H7 (cell line): ENCODE results near the gene ATP6V1B1. TPM values are rescaled to one million over a fixed set of nuclear protein-coding genes. Genes with fewer than 3 reads are reported as not detected.
"Not testable (repeated sequence)": the region's sequence is repeated elsewhere in the genome, so short reads cannot be mapped to it uniquely, and the experiment has no call there.

Source experiments
- DNase-seq: peaks from one replicate; pipeline ENCODE4 v3.0.0; 2012
- H3K27me3 ChIP-seq: 2 replicates; pipeline ENCODE4 v1.6.0; 2011; ENCODE audit warnings: mild to moderate bottlenecking, low read length; ENCODE audit not compliant: control insufficient read depth, insufficient read depth
- H3K36me3 ChIP-seq: replicated peaks from 2 replicates; pipeline ENCODE4 v1.5.1; 2011; ENCODE audit warnings: low read length; ENCODE audit not compliant: control insufficient read depth, insufficient read depth
- H3K4me3 ChIP-seq: 2 replicates; pipeline ENCODE4 v1.5.1; 2011; ENCODE audit warnings: low read depth, mild to moderate bottlenecking, control low read depth, low read length, moderate library complexity; ENCODE audit not compliant: insufficient read depth
- total RNA-seq: library from RNA; depleted of rRNA; stranded (reverse); fragments of >200 nt; shearing (Covaris generic); gene quantifications from 2 replicates; pipeline ENCODE4 v1.2.3, GENCODE V29; 2014; rRNA removed

Gene ATP6V1B1
- total RNA-seq, 1 experiment from 2014 or later = 0.14 TPM

GRCh38 chr2:71001592-71001927, 65.9 kb downstream of the ATP6V1B1 start:
- H3K27me3 ChIP-seq = no peaks in the 10 kb centered on the region; the same call in 1 of the 2 replicates
- peak; percentile 36 for DNase-seq
- H3K36me3 ChIP-seq = no peaks in the 10 kb centered on the region
- no peak overlapping the region for H3K4me3 ChIP-seq

GRCh38 chr2:71001981-71002570, 66.4 kb downstream of the ATP6V1B1 start:
- peak; percentile 79 for DNase-seq
- Histone ChIP-seq H3K4me3 (no peak overlapping the region), H3K36me3 (no peaks in the 10 kb centered on the region), H3K27me3 (no peaks in the 10 kb centered on the region; the same call in 1 of the 2 replicates)

GRCh38 chr2:71003396-71003795, 67.7 kb downstream of the ATP6V1B1 start:
- no peaks in the 10 kb centered on the region for H3K36me3 ChIP-seq
- no peak overlapping the region for H3K4me3 ChIP-seq
- no peak for DNase-seq
- no peaks in the 10 kb centered on the region; the same call in 1 of the 2 replicates for H3K27me3 ChIP-seq

- peak; percentile 5 for DNase-seq
- H3K4me3 ChIP-seq = no peak overlapping the region
- no peaks in the 10 kb centered on the region; the same call in 1 of the 2 replicates for H3K27me3 ChIP-seq
- H3K36me3 ChIP-seq = no peaks in the 10 kb centered on the region
These were observed 68.5 kb downstream of the ATP6V1B1 start for GRCh38 chr2:71003966-71004755.

- Histone ChIP-seq H3K27me3 (no peaks in the 10 kb centered on the region), H3K36me3 (no peaks in the 10 kb centered on the region), H3K4me3 (no peak overlapping the region)
- DNase-seq = peak; percentile 6
These were observed 69.2 kb downstream of the ATP6V1B1 start for GRCh38 chr2:71004857-71005256.

GRCh38 chr2:71005271-71006202, 69.8 kb downstream of the ATP6V1B1 start:
- Histone ChIP-seq H3K27me3 (no peaks in the 10 kb centered on the region), H3K36me3 (no peaks in the 10 kb centered on the region), H3K4me3 (no peak overlapping the region)
- peak; percentile 15 for DNase-seq

GRCh38 chr2:71006323-71006722, 70.6 kb downstream of the ATP6V1B1 start:
- DNase-seq = peak; percentile 17
- Histone ChIP-seq H3K4me3 (no peak overlapping the region), H3K27me3 (no peaks in the 10 kb centered on the region), H3K36me3 (no peaks in the 10 kb centered on the region)

- DNase-seq = peak; percentile 58
- Histone ChIP-seq H3K27me3 (no peaks in the 10 kb centered on the region), H3K36me3 (no peaks in the 10 kb centered on the region), H3K4me3 (no peak overlapping the region)
These were observed 71.5 kb downstream of the ATP6V1B1 start for GRCh38 chr2:71006955-71007799.

- DNase-seq = peak; percentile 7
- H3K4me3 ChIP-seq = no peak overlapping the region
- H3K36me3 ChIP-seq = no peaks in the 10 kb centered on the region
- H3K27me3 ChIP-seq = no peaks in the 10 kb centered on the region
These were observed 72.6 kb downstream of the ATP6V1B1 start for GRCh38 chr2:71008342-71008741.

- H3K36me3 ChIP-seq, DNase-seq, H3K4me3 ChIP-seq, H3K27me3 ChIP-seq: not testable (repeated sequence)
These were observed 76.1 kb downstream of the ATP6V1B1 start for GRCh38 chr2:71011786-71012185.

Other genes starting within 250 kb of the ATP6V1B1 start
- 63.9 and 79.4 TPM in 2 replicates for gene ADD2, start 167.7 kb upstream of the ATP6V1B1 start, total RNA-seq
- not detected in 2 replicates for gene FIGLA, start 145.3 kb upstream of the ATP6V1B1 start, total RNA-seq
- not detected in 2 replicates for gene CLEC4F, start 115.3 kb upstream of the ATP6V1B1 start, total RNA-seq
- gene CD207, start 100.1 kb upstream of the ATP6V1B1 start, total RNA-seq = not detected in 2 replicates
- not detected in 2 replicates for gene VAX2, start 35.3 kb upstream of the ATP6V1B1 start, total RNA-seq
- not detected in 2 replicates for gene ANKRD53, start 42.7 kb downstream of the ATP6V1B1 start, total RNA-seq
- 13.4 and 13.5 TPM in 2 replicates for gene TEX261, start 59.0 kb downstream of the ATP6V1B1 start, total RNA-seq
- gene NAGK, start 132.7 kb downstream of the ATP6V1B1 start, total RNA-seq = 40.9 and 51.7 TPM in 2 replicates
- 11.2 and 18.4 TPM in 2 replicates for gene MCEE, start 194.3 kb downstream of the ATP6V1B1 start, total RNA-seq
- 12.5 and 17.9 TPM in 2 replicates for gene MPHOSPH10, start 194.7 kb downstream of the ATP6V1B1 start, total RNA-seq